BLaER1 (cell line): Measurements from ENCODE around the gene GLG1.
"Not testable (repeated sequence)": the region's sequence is repeated elsewhere in the genome, so short reads cannot be mapped to it uniquely, and the experiment has no call there.

ENCODE experiments used
- H3K27ac ChIP-seq: shearing (Covaris generic); formaldehyde crosslinking; 2 replicates; pipeline ENCODE4 v1.8.1; 2022
- H3K27me3 ChIP-seq: shearing (Covaris generic); formaldehyde crosslinking; 2 replicates; pipeline ENCODE4 v1.8.1; 2022
- H3K36me3 ChIP-seq: shearing (Covaris generic); formaldehyde crosslinking; 2 replicates; pipeline ENCODE4 v1.8.1; 2022
- H3K4me1 ChIP-seq: shearing (Covaris generic); formaldehyde crosslinking; 2 replicates; pipeline ENCODE4 v1.8.1; 2022
- H3K4me2 ChIP-seq: shearing (Covaris generic); formaldehyde crosslinking; 2 replicates; pipeline ENCODE4 v1.8.1; 2022
- H3K4me3 ChIP-seq: shearing (Covaris generic); formaldehyde crosslinking; 2 replicates; pipeline ENCODE4 v1.8.1; 2022
- H3K9ac ChIP-seq: shearing (Covaris generic); formaldehyde crosslinking; 2 replicates; pipeline ENCODE4 v1.8.1; 2022
- H3K9me3 ChIP-seq: shearing (Covaris generic); formaldehyde crosslinking; 2 replicates; pipeline ENCODE4 v1.8.1; 2022
- H4K20me1 ChIP-seq: shearing (Covaris generic); formaldehyde crosslinking; 2 replicates; pipeline ENCODE4 v1.8.1; 2022

GLG1 gene

GRCh38 chr16:74412138-74412774 lies 194.7 kb downstream of the GLG1 start:
- H3K27ac ChIP-seq, H3K4me1 ChIP-seq, H3K4me3 ChIP-seq: not testable (repeated sequence)

GRCh38 chr16:74410981-74411380 lies 195.9 kb downstream of the GLG1 start:
- not testable (repeated sequence) for H3K36me3 ChIP-seq, H3K4me1 ChIP-seq, H3K9me3 ChIP-seq, H3K27ac ChIP-seq, H3K4me2 ChIP-seq, H4K20me1 ChIP-seq, H3K9ac ChIP-seq, H3K4me3 ChIP-seq
- peaks cover 11% of the 10 kb centered on the region for H3K27me3 ChIP-seq

More at GRCh38 chr16:74412138-74412774, 194.7 kb downstream of the GLG1 start:
- H3K4me2 ChIP-seq, H3K27me3 ChIP-seq, H3K9ac ChIP-seq, H4K20me1 ChIP-seq, H3K9me3 ChIP-seq, H3K36me3 ChIP-seq: not testable (repeated sequence)

- H3K36me3 ChIP-seq, H3K4me2 ChIP-seq, H3K27ac ChIP-seq, H3K9ac ChIP-seq, H3K4me1 ChIP-seq, H3K4me3 ChIP-seq, H3K9me3 ChIP-seq, H4K20me1 ChIP-seq: not testable (repeated sequence)
- H3K27me3 ChIP-seq, result peaks cover 11% of the 10 kb centered on the region
Measured at GRCh38 chr16:74410057-74410957, 196.6 kb downstream of the GLG1 start.

DNA sequence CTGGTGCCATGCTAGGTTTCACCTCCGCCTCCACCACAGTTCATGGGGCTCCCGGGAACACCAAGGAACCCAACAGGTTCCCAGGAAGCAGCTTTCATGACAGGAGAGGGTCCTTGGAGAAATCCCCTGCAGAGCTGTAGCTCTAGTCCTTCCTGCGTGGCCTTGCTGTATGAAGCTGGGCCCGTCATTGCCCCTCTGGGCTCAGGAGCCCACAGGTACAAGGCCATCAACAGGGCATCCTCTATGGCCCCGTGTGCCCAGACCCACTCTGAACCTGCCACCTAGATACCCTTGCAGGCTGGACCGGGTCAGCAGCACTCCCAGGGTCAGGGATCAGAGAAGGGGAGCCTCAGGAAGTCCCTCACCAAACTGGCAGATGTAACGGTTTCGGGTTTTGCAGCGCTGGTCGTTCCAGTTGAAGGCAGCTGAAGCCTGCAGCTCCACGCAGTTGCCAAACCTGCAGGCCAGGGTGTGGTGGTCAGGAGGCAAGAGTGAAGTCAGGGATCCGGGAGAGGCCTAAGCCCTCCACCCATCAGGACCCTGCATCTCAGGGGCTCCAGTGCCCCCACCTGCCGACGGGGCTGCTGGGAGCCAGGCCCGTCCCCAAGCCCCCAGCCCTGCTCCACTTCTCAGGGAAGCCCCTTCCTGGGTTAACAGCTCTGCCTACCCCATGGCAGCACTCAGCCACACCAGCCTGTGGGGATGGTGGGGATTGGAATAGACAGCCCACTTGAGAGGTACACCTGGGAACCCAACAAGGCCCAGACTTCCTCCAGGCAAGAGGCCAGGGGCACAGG lies 197.5 kb downstream of the GLG1 start:
- not testable (repeated sequence) for H3K9me3 ChIP-seq, H4K20me1 ChIP-seq, H3K27ac ChIP-seq, H3K4me1 ChIP-seq, H3K36me3 ChIP-seq, H3K4me3 ChIP-seq, H3K9ac ChIP-seq, H3K4me2 ChIP-seq
- peaks cover 11% of the 10 kb centered on the region for H3K27me3 ChIP-seq

- not testable (repeated sequence) for H3K36me3 ChIP-seq, H3K9me3 ChIP-seq, H3K4me1 ChIP-seq, H4K20me1 ChIP-seq, H3K27ac ChIP-seq, H3K9ac ChIP-seq
- Histone ChIP-seq H3K27me3 (peaks cover 11% of the 10 kb centered on the region), H3K4me3 (0 out of 2 replicates have a peak overlapping the region, but pooled peaks have one; percentile 41), H3K4me2 (peak overlapping the region; percentile 28; the same call in 1 of the 2 replicates)
Measured at GRCh38 chr16:74407362-74407705, 199.6 kb downstream of the GLG1 start.

DNA sequence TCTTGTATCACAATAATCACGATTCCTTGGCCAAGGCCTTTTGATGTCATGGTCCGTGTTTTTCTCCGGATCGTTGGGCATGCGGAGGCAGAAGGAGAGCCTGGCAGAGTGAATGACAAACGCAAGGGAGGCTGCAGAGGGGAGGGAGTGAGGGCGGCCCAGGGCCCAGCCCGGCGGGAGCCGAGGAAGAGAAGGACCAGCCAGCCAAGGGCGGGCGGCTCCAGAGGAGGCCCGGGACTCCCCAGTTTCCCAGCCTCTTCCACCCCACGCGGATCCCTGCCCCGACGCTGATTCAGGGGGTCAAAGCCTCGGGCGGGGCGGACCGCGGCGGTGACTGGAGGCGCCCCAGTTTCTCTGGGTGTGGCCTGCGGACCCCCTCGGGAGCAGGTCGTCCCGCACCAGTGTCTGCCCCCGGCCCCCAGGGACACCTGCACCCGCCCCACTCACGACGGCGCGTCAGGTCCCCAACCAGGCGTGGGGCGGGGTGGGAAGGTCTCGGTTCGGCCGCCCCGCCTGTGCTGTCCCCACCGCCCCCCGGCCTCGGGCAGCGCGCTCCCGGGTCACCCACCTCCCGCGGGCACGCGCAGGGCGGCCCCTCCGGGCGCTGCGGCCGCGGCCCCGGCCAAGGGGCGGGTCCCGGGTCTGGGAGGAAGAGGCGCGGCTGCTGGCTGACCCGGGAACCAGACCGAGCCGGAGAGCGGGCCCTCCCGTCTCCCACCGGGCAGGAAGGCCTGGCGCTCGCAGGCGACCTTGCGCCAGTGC lies 200.1 kb downstream of the GLG1 start:
- not testable (repeated sequence) for H3K9ac ChIP-seq, H3K36me3 ChIP-seq, H3K27ac ChIP-seq, H3K9me3 ChIP-seq, H4K20me1 ChIP-seq, H3K4me1 ChIP-seq
- H3K27me3 ChIP-seq, result peaks cover 11% of the 10 kb centered on the region
- 0 out of 2 replicates have a peak overlapping the region, but pooled peaks have one; percentile 41 for H3K4me3 ChIP-seq
- H3K4me2 ChIP-seq, result peak overlapping the region; percentile 28; the same call in 1 of the 2 replicates

DNA sequence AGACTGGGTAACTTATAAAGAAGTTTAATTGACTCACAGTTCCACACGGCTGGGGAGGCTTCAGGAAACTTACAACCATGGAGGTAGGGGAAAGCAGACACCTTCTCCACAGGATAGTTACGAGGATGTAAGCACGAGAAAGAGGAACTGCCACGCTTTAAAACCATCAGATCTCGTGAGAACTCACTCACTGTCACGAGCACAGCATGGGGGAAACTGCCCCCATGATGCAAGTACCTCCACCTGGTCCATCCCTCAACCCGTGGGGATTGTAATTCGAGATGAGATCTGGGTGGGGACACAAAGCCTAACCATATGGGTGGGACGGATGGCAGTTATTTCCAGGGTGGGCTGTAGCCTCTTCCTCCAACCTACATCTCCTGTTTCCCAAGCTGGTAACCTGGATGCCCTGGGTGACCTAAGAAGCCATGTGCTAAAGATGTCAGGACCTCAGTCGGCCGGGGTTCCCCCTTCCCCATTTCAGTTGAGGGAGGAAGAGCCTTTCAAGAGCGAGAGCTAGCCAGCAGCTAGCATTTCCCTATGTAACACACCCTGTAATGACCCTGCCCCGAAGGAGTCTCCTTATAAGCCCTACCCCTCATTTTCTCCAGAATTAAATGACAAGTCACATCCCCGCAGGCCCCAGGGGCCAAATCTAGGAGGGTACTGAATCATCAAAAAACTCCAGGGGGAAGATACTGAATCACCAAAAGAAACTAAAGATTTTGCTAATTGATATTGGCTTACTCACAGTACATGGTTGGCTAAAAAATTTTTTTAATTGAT lies 202.6 kb downstream of the GLG1 start:
- not testable (repeated sequence) for H3K4me2 ChIP-seq, H3K9me3 ChIP-seq, H3K4me1 ChIP-seq, H3K36me3 ChIP-seq, H3K27ac ChIP-seq, H3K9ac ChIP-seq, H4K20me1 ChIP-seq, H3K4me3 ChIP-seq
- H3K27me3 ChIP-seq, result peaks cover 11% of the 10 kb centered on the region

DNA sequence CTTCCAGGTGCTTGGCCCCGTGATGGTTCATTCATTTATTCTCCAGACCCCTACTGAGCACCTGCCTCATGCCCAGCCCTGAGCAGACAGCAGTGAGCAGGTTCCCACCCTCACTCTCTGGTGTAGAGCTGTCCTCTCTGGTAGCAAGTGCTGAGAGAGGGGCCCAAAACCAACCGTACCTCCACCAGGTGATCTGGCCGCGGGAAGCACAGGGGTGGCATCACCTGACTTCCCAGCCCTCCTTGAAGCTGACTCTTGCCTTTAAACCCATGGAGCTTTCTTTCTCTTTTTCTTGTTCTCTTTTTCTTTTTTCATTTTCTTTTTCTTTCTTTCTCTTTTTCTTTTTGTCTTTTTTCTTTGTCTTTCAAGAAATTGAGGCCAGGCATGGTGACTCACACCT lies 206.7 kb downstream of the GLG1 start:
- not testable (repeated sequence) for H3K9me3 ChIP-seq, H3K36me3 ChIP-seq, H3K4me1 ChIP-seq, H3K27ac ChIP-seq, H3K9ac ChIP-seq, H3K4me3 ChIP-seq, H3K27me3 ChIP-seq, H4K20me1 ChIP-seq, H3K4me2 ChIP-seq

- H3K4me3 ChIP-seq, H3K4me2 ChIP-seq, H3K9me3 ChIP-seq, H3K4me1 ChIP-seq, H3K36me3 ChIP-seq, H4K20me1 ChIP-seq, H3K27ac ChIP-seq, H3K27me3 ChIP-seq, H3K9ac ChIP-seq: not testable (repeated sequence)
Measured at GRCh38 chr16:74398212-74398895, 208.6 kb downstream of the GLG1 start.
